COLO829 (cell line): ENCODE data around the gene TBC1D8.
"Not testable (repeated sequence)": the region's sequence is repeated elsewhere in the genome, so short reads cannot be mapped to it uniquely, and the experiment has no call there.

Source experiments
- DNase-seq: peaks from one replicate; pipeline ENCODE4 v3.0.0; 2012; ENCODE audit warnings: low spot score

The TBC1D8 gene

DNA sequence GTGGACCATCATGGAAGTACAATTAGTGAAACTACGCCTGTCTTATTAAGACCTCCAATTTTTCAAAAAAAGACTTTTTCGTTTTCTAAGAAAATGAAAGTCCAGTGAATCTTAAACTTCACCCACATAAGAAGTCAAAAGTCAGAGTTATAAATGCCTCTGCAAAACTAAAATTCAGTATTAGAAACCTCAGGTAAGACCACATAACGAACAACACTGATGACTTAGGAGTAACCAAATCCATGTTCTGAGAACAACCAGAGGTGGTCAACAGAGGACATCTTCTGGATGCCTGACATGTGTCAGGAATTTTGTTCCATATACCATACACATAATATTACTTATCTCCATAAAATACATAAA, 86.7 kb downstream of the TBC1D8 start:
- no peak for DNase-seq

DNA sequence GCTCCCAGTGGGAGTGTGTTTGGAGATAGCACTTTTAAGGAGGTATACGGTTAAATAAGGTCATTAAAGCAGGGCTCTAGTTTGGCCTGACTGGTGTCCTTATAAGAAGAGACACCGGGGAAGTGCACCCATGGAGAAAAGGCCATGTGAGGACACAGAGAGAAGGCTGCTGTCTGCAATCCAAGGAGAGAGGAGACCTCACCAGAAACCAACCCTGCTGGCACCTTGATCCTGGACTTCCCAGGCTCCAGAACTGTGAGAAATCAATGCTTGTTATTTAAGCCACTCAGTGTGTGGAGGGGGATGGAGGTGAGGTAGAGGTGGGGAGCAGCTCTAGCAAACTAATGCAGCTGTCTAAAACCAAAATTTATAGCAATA, 87.1 kb downstream of the TBC1D8 start:
- no peak for DNase-seq

DNA sequence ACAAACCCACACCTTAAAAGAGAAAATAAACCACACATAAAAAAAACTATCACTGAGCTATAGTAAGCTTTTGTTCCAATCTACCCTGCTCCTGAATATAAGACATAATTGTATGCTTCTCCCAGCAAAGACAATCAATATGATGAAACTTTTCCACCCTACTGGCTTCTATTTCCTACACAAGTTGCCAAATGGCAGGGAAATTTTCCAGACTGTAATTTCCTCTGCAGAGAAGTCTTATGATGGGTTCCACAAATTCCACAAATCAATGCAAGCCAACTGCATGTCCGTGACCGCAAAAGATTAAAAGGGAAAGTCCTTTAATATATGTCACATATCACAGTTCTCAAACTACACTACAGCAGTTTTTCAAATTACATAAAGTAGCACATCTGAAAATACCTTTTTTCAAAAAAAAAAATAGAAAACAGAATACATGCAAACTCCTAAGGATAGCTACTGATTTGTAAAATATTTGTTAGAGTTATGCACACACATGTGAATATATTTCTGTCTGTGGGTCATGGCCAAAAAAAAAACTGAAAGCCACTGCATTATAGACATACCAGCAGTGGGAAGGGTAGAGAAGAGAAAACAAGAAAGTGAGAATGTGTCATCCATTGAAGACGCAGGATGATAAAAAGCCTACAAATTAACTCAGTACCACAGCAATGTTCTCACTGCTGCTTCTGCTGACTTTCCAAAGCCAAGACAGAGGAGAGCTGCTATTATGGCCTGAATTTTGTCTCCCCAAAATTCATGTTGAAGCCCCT, 87.6 kb downstream of the TBC1D8 start:
- peak; percentile 74 for DNase-seq

- no peak for DNase-seq
Measured at GRCh38 chr2:101058386-101058785, 92.8 kb downstream of the TBC1D8 start.

DNA sequence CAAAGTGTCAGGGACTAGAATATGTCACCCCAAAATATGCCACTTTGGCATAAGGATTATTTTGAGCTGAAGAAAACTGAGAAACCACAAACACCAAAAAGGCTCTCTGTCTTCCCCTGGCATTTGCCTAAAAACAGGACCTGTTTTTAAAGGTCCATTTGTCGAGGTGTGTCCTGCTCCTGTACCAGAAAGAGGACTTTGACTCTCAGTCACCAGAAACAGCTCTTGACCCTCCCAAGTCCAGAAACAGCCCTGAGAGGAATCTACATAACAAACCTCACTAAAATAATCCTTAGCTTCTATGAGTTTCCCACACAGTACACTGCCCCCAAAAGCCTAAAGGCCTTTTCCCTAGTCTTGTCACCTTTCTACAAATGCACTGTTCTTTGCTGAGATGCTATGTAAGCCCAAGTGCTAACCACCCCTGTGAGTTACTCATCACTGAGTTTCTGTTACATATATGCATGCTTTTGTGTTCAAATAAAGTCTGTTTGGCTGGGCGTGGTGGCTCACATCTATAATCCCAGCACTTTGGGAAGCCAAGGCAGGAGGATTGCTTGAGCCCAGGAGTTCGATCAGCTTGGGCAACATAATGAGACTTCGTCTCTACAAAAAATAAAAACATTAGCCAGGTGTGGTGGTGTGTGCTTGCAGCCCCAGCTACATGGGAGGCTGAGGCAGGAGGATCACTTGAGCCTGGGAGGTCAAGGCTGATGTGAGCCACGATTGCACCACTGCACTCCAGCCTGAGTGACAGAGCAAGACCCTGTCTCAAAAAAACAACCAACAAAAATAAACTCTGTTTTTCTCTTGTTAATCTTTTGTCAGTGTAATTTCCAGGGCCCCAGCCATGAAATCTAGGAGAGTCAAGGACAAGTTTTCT, 93.9 kb downstream of the TBC1D8 start:
- no peak for DNase-seq

GRCh38 chr2:101053117-101053516, 98.1 kb downstream of the TBC1D8 start:
- DNase-seq = no peak

DNA sequence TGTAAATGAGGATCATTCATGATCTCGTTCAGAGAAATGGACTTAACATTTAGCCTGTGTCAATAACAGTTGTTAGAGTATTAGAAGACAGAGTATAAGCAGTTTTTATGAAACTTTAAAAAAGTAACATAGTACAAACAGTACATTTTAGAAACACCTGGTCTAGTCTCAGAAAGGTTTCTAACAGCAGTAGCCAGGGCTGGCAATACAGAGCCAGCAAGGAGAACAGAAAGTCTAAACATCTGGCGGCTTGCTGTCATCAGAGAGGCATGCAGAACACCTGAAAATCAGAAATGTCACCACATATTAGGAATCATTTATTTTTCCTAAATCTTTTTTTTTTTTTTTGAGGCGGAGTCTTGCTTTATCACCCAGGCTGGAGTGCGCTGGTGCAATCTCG, 99.0 kb downstream of the TBC1D8 start:
- no peak for DNase-seq

GRCh38 chr2:101050886-101051285, 100.3 kb downstream of the TBC1D8 start:
- not testable (repeated sequence) for DNase-seq

GRCh38 chr2:101048756-101049155, 102.4 kb downstream of the TBC1D8 start:
- no peak for DNase-seq

GRCh38 chr2:101047774-101048173, 103.4 kb downstream of the TBC1D8 start:
- DNase-seq = no peak

DNA sequence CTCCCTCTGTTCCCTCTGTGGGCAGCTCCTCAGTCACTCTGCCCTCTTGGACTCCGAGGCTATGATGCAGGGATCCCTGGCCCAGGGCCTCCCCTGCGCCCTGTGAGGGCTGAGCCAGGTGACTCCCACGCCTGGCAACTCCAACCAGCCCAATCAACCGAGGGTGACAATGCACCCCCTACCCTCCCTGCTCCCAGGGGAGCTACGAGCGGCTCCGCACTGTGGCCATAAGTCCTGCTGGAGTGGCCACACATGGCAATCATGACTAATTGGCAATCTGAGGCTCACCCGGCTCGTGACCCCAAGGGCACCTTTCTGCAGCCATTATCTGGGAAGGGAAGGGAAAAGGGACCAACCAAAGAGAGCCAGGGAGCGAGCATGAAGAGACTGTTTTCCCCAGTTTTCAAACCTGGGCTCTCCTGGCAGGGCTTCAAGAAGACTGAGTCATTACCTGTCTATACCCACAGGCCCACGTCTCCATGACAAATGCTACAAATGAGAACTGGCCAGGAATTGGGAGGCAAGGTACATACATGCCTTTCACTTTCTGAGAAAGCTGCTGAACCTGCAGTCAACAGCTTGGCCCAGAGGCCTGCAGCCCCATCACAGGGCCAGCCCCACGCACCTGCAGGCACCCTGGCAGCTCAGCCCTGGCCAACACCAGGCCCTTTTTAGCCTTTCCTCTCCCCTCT, 104.0 kb downstream of the TBC1D8 start:
- no peak for DNase-seq

- DNase-seq = no peak
Measured at GRCh38 chr2:101045330-101045729, 105.9 kb downstream of the TBC1D8 start.

- DNase-seq = no peak
Measured at GRCh38 chr2:101041413-101041812, 109.8 kb downstream of the TBC1D8 start.

GRCh38 chr2:101040761-101041160, 110.4 kb downstream of the TBC1D8 start:
- no peak for DNase-seq

DNA sequence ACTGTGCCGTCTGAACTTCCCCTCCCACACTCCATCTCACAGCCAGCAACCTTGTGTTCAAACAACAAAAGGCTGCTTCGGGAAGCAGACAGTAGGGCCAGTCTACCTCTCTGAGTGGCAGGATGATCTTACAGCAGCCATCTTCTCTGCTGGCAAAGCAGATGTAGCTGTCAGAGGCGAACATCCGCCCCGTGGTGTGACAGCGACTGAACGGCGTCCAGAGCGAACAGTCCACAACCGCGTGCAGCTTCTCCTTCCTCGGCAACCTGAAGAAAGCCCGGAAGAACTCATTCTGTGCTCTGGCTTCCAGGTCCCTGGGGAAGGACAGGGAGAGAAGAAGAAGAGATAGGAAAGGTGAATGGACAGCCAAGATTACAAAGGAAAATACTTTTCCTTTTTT, 111.1 kb downstream of the TBC1D8 start:
- no peak for DNase-seq

DNA sequence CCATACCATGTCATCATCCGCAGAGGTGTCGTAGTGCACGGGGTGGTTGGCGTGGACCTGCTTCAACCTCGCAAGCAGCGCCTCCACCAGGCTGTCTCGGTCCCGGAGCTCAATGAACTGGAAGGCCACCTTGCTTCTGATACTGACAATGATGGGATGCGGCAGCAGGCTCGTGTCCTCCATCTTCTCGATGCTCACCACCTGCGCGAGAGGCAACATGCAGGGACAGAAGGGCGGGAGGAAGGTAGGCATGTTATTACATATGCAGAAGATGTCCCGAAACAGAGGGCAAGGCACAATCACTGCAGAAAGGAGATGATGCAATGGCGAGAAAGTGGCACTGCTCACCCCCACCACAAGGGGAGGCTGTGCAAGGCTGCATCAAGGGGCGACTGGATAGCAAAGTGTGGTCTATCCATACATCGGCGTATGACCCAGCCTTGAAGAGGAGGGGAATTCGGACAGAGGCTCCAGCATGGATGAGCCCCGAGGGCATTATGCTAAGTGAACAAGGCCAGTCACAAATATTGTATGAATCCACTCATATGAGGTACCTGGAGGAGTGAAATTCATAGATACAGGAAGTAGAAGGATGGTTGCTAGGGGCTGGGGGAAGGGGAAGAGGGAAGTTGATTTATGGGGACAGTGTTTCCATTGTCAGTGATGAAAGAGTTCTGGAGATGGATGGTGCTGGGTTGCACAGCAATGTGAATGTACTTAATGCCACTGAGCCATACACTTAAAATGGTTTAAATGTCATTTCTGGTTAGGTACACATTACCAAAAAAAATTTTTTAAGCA, 112.5 kb downstream of the TBC1D8 start:
- peak; percentile 27 for DNase-seq

DNA sequence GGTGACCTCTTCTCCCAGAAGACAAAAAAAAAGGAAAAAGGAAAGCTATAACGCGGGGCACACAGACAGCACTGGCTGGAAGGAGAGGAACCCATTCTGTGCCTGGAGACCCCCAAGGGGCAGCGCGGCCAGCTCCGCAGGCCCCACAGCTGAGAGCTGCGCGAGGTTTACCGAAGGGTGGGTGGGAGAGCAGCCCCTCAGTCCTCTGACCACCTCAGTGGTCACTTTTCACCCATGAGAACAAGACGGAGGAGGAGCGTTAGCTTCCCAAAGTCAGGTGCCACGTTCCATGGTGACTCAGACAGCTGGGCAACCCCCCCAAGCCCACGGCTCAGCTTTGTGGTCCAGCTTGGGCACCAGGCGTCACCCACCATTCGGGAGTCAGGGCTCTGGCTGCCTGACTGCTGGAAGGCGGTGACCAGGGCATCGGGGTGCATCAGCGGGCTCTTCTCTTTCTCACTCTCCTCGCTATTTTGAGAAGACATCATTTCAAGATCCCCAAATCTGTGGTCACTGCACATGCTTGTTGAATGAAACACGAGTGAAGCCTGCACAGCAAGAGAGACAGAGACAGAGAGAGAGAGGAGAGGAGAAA, 113.9 kb downstream of the TBC1D8 start:
- DNase-seq = no peak

DNA sequence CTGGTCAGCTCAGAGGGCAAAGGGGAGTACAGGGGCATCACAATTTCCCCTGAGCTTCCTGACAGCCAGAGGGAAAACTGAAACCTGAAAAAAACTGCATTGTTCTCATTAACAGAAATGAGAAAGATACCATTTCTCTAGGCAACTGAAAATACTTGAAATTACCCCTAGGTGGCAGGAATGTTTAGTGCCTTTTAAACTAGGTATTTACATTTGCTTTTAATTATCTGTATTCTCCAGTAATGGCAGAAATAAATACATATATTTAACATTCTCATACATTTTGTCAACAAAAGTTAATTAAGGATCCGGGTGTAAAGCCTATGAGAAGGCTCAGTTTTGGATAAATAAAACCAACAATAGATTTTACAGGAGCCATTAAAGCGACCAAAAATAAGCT, 114.6 kb downstream of the TBC1D8 start:
- DNase-seq = peak; percentile 37

- no peak for DNase-seq
Measured at GRCh38 chr2:101032084-101032776, 119.0 kb downstream of the TBC1D8 start.

DNA sequence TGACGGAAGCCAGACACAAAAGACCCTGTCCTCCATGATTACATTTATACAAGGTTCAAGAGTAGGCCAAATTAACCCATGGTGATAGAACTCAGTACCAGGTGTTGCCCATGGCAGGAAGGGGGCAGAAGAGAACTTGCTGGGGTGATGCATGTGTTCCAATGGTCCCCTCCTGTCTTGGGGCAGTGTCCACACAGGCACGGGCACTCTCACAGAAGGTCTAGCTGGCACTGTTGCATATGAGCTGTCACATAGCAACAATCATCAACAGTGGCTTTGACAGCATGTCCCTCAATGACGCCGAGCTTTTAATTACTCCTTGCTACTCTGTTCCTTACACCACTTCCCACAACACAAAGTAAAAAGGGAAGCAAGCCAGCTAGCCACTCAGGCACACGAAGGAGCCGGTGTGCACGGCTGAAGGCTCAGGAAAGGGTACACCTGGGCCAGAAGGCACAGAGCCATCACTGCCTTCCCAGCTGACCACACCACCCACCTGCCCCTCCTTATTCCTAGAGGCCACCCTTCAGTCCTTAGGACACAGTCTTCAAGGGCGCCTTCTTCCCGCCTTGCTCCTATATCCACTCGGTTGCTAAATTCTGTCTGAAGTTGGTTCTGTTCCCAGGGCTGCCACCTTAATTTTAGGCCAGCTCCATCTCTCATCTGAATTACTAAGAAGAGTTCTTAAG, 120.2 kb downstream of the TBC1D8 start:
- DNase-seq = no peak
